GM19193 (cell line): ENCODE data around the gene SLC18A3.

Experiments
- POLR2A ChIP-seq: IDR thresholded peaks from 4 replicates; pipeline ENCODE4 v1.6.1; 2011; ENCODE audit not compliant: insufficient read depth, insufficient read length; ENCODE audit errors: extremely low read depth

Gene SLC18A3

DNA sequence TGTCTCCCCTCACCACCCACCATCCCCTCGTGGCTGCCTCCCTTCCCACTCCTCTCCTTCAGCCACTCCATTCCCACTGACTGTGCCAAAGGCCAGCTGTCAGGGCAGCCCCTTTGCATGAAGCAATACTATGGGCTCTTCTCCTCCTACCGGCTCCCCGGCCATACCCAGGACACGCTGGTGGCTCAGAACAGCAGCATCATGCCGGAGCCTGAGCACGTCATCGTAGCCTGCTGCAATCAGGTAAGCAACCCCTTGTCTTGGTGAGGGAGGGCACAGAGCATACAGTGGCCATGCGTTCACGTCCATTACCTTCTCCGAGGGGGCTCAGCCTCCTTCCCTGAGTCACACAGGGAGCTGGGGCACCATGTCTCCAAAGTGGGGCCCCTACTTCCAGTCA is 15.3 kb downstream of the SLC18A3 start:
- TF ChIP-seq POLR2A: no peak

DNA sequence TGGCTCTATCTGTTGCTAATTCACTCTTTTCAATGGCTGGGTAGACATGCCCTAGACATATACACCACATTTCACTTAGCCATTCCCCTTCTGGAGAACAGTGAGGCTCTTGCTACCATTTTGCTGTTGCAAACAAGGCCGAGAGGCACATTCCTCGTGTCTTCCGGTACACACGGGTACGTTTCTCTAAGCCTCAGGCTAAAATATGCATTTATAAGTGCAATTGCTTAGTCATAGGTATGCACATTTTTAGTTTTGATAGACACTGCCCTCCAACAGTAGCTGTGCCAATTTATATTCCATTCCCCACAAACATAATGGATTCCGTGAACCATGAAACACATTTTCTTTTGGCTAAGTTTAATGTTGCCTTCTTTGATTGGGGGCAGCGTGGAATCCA is 16.9 kb downstream of the SLC18A3 start:
- no peak for TF ChIP-seq POLR2A

DNA sequence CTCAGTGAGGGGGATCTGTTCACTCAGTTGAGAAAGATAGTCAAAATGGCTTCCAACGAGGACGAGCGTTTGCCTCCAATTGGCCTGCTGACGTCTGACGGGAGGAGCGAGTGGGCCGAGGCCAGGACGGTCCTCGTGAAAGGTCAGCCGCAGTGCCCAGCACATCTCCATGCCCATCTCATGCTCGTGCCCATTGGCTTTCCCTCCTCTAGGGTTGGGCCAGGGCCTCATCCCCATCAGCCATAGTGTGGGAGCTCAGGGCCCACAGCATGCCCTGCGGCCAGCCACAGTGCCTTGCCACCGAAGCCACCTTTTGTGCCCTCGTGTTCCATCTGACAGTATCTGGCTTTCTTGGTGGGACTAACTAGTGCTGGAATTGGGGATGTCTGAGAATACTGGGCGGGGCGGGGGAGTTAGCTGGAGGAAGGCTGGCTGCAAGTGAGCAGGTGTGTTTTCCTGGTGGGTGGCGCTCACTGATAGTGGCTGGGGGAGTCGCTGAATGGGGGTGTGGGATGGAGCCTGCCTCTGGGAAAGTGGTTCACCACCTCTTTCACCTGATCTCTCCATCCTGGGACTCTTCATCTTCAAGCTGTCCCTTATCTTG is 17.6 kb downstream of the SLC18A3 start:
- no peak for TF ChIP-seq POLR2A

DNA sequence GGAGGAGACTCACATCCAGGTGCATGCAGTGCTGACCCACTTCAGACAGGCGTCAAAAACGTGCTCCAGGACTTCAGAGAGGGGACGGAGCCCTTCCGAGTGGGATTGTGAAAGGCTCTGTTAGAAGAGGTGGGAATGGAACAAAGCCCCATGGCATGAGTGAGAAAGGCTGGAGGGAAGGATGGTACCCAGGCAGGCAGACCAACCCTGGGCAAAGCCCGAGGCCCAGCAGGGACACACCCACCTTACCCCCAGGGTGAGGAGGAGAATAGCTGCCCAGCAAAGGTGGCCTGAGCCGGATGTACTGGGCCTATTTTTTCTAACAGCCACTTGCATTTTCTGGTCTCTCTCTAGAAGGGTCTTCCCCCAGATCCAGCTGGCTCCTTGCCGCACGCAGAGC is 18.5 kb downstream of the SLC18A3 start:
- TF ChIP-seq POLR2A: no peak

DNA sequence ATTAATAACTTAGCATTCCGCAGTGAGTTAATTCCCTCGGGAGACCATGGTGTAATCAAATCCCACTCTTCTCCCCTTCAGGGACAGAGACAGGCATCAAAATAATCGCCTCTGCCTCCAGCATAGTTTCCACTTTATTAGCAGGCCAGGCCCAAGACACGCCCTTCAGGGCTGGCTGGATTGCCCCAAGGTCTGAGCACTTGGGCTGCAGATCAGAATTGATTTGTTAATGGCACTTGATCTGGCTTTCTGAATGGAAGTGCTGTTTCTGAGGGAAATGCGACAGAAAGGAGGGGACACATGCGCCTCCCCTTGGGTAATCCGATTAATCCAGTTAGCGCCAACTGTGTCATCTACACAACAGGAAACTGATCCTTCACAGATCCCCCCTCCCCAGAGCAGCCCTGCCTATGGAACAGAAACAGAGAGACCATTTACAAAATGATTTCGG is 19.3 kb downstream of the SLC18A3 start:
- no peak for TF ChIP-seq POLR2A

DNA sequence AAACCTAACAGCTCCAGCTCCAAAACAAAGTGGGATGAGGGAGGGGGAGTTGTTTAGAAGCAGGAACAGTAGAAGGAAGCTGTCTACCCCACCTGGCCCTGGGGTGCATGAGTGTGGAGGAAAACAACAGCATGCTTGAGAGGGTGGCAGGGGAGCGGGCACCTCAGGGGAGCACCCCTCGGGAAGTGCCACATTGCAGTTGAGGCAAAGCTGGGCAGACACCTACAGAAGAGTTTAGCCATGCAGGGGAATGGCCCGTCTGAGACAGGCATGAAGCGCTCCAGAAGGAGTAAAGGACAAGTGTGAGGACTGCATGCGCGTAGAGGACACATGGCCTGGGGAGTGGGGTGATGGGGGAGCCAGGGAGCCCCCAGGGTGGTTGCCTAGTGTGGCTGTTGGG is 21.9 kb downstream of the SLC18A3 start:
- no peak for TF ChIP-seq POLR2A

DNA sequence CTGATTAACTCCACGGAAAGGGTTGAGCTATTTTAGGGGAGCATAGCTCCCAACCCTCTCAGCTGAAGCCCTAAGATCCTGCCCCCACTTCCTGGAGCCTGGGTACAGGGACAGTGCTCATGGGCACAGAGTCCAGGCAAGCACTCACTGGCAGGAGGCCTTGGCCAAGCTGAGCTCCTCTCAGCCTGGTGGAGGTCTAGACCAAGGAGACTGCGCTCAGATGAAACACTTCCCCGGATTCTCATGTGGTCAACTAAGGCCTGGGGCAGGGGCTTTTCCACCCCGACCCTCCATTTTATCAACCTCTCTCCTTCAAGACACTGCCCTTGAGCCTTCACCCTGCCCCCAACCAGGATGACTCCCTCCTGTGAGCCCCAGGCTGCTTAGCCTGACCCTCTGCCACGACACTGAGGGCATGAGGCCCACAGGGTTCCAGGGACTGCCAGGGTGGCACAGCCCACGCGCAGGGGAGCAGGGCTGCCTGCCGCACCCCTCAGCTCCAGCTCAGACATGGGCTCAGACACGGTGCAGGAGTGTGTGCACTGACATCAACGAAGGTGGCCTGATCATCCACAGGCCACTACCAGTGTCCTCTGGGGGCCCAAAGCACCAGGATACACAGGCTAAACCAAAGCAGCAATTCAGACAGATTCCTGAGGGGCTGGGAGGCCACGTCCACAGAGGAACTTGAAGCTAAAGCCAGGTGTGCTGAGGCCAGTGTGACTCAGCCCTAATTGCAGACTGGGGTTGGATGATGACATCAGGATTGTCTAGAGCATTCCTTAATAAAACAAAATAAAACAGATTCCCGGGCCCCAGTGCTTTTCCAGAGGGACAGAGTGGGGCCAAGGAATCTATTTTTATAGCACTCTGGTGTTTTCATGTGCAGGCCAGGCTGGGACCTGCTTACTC is 22.6 kb downstream of the SLC18A3 start:
- TF ChIP-seq POLR2A: no peak

DNA sequence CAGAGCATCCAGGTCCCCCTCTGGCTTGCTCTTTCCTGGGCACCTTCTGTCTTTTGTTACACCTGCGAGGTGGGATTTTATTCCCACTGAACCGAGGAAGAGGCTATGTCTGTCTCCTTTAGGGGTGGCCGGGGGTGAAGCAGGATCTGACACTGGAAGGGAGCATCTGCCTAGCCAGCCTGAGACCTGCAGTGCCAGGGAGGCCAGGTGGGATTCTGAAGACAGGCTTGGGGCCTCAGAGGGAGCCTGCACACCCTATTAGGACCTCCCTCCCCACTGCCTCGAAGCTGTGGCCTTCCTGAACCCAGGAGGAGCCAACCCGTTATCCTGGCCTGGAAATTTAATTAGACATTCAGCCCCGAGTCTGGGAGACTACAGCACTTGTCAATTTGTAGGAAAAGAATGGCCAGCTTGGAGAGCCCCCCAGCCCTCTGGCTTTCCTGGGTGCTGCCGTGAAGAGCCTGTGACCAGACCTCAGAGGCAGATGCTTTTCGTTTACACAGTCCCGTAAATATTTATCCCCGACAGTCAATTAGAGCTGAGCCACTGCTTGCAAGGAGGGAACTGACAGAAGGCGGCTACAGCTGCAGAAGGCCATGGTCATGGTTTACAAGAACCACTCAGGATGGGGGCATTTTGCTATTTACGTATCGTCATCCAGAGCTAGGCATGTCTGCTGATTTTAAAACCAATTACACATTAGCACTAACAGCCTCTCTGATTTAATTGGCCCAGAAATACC is 23.4 kb downstream of the SLC18A3 start:
- TF ChIP-seq POLR2A: no peak

DNA sequence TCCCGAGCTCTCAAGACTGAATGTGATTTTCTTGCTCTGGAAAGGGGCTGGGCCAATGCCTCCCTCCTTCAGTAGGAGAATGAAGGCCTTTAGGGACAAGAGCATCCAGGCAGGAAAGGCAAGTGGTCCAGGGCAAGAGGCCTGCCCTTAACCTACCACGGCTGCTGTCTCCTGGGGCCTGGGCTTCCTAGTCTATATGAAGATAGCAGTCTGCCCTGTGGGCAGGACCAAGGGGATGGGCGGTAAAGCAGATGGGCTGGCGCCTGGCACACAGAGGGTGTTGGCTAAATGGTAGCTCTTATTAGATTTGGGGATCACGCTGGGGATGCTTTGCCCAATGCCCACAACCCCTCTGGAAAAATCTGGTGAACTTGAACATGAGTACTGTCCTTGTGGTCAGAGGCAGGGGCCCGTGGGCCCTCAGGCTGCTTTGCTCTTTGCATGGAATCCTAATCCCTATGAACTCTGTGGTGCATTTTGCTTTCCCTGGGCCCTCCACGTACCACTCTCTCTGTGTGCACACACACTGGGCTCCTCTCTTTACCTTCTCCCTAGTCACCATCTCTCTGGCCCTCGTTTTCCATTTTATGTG is 24.1 kb downstream of the SLC18A3 start:
- TF ChIP-seq POLR2A: no peak

DNA sequence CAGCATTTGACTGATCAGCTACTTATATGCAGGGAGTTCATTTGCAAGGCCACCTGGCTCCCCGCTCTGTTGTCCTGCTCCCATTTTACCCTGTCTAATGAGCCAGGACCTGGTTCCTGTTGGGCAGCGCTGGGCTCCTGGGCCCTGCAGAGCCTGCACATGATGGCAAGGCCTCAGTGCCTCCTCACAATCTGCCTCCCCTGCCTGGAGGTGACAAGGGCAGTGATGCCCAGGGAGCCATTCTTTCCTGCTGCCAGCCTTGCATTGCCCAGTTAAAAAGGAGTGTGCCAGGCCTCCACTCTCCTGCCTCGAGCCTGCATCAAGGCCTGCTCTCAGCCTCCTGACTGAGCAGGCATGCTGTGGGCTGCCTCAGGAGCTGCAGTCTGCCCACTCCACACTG is 32.2 kb downstream of the SLC18A3 start:
- no peak for TF ChIP-seq POLR2A

DNA sequence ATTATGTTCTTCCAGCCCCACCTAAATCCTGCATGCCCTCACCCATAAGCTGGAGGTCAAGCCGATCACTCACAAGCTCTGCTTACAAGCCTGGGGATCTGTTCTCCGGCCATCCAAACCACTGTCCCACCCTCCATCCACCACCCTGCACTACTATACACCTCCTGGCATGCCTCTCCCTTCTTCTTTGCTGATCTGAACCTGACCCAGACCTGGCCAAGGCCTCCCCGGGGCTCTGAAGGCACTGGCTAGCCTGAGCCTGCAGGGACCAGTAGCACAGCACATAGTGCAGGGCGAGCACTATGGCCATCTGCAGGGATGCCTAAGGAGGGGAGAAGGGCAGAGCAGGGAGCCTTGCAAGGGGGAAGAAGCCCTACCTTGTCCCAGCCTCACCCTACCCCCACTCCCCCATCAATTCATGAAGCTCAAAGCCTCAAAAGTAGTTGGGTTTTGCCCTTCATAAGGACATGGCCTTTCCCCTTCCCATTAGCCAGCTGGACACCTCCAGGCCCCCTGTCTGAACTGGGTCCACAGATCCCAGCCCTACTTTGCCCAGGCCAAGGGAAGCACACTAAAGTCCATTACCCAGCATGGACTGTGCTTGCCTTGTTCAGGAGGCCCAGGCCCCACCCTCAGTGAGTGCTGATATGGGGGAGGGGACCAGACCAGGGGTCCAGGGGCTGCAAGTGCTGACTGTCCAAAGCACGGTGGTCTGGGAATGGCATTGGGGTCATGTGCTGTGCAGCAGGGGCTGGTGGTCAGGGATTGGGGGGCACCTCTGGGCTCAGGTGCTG is 33.3 kb downstream of the SLC18A3 start:
- no peak for TF ChIP-seq POLR2A

DNA sequence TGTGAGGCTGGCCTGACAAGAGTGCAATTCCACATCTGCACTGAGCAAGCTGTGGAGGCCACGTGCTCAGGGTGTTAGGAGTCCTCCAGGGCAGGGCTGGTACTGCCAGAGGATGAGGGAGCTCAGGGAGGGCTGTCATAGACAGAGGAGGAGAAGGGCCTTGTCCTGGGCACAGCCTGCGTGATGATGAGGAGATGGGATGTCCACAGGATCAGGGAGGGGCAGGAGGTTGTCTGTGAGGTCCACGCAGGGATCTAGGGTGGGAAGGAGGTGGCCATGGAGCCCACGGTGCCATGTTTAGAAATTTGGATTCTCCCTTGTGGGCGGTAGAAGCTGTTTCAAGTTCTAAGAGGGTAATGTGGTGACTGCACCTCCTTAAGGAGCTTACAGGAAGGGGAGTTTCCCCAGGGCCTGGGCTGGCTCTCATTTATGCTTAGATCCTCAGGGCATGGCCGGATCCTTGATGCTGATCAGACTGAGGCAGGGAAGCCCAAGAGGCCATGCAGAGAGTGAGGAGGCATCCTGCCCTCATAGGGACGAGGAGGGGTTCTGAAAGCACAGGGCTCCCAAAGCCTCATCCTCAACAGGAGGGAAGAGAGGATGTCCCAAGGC is 34.0 kb downstream of the SLC18A3 start:
- TF ChIP-seq POLR2A: no peak

DNA sequence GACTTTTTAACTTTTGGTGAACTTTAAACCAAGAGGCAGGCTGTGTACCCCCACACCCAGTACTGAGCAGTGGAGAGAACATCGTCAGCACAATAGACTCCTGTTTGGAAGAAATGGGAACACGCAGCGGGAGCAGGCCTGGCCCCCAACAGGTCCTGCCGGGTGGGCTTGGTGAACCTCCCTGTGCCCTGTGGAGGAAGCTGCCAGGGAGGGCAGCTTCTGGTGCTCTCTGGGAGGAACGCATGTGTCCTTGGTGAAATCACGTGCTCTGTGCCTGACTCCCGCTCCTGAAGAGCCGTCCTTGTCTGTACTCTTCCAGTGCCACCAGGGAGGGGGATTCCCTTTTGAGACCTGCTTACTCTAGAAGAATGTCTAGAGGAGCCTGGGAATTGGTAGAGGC is 35.3 kb downstream of the SLC18A3 start:
- no peak for TF ChIP-seq POLR2A
